ENCODE measurements around the gene MAGI3. TPM values are rescaled to one million over a fixed set of nuclear protein-coding genes. Genes with fewer than 3 reads are reported as not detected.
"Not testable (repeated sequence)": the region's sequence is repeated elsewhere in the genome, so short reads cannot be mapped to it uniquely, and the experiment has no call there.

The MAGI3 gene
- total RNA-seq, 1 experiment from 2014 or later: 1.4 TPM

- in situ Hi-C loops (cut with HindIII; ENCODE audit: low sequenced_read_pairs): no loop called here
- no peak for DNase-seq (ENCODE audit: low spot score)
These were observed 324.4 kb downstream of the MAGI3 start for GRCh38 chr1:113714606-113715269.

DNA sequence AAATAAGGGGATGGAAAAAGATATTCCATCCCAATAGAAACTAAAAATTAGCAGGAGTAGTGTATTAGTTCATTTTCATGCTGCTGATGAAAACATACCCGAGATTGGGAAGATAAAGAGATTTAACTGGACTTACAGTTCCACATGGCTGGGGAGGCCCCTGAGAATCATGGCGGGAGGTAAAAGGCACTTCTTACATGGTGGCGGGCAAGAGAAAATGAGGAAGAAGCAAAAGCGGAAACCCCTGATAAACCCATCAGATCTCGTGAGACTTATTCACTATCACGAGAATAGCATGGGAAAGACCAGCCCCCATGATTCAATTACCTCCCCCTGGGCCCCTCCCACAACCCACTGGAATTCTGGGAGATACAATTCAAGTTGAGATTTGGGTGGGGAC lies 327.2 kb downstream of the MAGI3 start:
- DNase-seq (ENCODE audit: low spot score); in situ Hi-C loops (cut with HindIII; ENCODE audit: low sequenced_read_pairs): not testable (repeated sequence)

DNA sequence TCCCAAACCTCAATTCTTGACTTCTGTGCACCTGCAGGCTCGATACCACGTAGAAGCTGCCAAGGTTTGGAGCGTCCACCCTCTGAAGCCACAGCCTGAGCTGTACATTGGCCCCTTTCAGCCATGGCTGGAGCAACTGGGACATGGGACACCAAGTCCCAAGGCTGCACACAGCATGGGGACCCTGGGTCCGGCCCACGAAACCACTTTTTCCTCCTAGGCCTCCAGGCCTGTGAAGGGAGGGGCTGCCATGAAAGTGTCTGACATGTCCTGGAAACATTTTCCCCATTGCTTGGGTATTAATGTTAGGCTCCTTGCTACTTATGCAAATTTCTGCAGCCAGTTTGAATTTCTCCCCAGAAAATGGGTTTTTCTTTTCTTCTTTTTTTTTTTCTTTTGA lies 328.3 kb downstream of the MAGI3 start:
- in situ Hi-C loops (cut with HindIII; ENCODE audit: low sequenced_read_pairs); DNase-seq (ENCODE audit: low spot score): not testable (repeated sequence)

DNA sequence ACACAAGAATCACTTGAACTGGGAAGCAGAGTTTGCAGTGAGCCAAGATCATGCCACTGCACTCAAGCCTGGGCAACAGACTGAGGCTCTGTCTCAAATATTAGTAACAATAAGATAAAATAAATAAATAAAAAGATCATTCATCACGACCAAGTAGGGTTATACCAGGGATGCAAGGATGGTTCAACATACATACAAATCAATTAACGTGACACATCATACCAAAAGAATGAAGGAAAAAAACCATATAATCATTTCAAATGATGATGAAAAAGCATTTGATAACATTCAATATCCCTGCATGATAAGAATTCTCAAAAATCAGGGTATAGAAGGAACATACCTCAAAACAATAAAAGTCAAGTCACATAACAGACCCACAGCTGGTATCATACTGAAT lies 330.7 kb downstream of the MAGI3 start:
- no peak for DNase-seq (ENCODE audit: low spot score)
- in situ Hi-C loops (cut with HindIII; ENCODE audit: low sequenced_read_pairs): no loop called here

GRCh38 chr1:113732802-113733201 lies 342.5 kb downstream of the MAGI3 start:
- in situ Hi-C loops (cut with HindIII; ENCODE audit: low sequenced_read_pairs): no loop called here
- DNase-seq (ENCODE audit: low spot score): no peak

DNA sequence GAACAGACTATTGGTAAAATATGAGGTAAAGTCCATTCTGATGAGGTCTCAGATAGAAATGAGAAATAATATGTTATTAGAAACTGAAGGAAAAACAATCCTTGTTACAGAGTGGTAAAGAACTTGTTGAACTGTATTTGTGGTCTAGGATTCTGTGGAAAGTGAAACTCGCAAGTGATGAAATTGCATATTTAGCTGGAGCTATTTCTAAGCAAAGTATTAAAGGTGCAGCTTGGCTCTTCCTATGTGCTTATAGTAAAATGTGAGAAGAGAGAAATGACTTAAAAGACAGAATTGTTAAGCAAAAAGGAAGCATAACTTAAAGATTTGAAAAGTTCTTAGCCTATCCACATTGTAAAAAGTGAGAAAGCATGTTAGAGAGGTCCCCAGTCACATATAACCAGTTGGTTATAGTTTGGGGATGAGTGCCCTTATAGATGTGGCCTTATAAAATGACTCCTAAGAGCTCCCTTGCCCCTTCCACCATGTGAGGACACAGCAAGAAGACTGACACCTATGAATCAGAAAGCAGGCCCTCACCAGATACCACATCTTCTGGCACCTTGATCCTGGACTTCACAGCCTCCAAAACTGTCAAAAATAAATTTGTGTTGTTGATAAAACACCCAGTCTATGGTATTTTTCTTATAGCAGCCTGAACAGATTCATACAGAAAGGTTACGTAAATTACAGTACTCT lies 344.2 kb downstream of the MAGI3 start:
- no peak for DNase-seq (ENCODE audit: low spot score)
- in situ Hi-C loops (cut with HindIII; ENCODE audit: low sequenced_read_pairs): no loop called here

Data from G401 (cell line).